HCT116 (cell line): ENCODE measurements around the gene SLX9.

Experiments
- JUND ChIP-seq: IDR thresholded peaks from 2 replicates; pipeline ENCODE4 v1.6.1; 2012
- RAD21 ChIP-seq: IDR thresholded peaks from 2 replicates; pipeline ENCODE4 v1.6.1; 2012; ENCODE audit warnings: low read depth, mild to moderate bottlenecking
- SP1 ChIP-seq: IDR thresholded peaks from 2 replicates; pipeline ENCODE4 v1.6.1; 2012; ENCODE audit warnings: low read depth

DNA sequence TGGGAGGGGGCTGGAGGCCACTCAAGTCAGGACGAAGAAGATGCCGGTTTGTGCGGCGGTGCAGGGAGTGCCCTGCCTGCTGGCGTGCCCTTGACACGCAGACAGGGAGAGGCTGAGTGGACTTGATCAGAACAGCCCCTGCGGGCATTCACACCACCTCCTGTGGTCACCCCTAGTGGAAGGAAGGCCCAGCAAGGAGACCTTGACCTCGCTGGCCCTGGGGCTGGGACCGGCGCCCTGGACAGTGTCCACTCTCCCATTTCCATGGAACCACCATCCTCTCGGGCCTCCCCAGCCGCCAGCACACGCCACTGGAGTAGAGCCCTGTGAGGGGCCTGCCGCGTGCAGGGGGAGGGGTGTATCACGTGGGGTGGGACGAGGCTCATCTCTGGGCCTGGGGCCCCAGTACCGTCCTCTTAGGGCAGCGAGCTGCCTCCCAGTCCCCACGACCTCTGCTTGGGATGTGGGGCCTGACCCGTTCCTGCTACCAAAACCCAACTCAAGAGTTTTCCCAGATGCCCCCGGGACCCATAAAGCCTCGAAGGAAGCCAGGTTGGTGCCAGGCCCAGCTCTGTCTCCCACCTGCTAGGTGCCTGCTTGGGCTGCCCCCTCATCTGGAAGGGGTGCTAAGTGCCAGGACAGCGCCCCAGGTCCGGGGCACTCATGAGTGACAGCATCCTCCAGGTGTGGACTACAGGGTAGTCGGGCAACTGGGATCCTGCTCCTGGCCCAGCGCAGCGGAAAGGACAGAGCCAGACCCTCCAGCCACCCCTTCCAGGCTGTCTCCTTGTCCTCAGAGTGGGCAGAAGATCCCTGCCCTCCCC, 62.8 kb downstream of the SLX9 start:
- TF ChIP-seq JUND (no peak), SP1 (no peak), RAD21 (no peak)
